ENCODE data around the gene DDAH2.
A peak's percentile ranks its signal among the peaks of the same experiment; 100 is the strongest.

DDAH2 gene

GRCh38 chr6:31761343-31761742 lies 32.2 kb upstream of the DDAH2 start:
- no peak for DNase-seq (ENCODE audit: low spot score)

- DNase-seq (ENCODE audit: low spot score), result no peak
Measured at GRCh38 chr6:31760790-31761189, 31.7 kb upstream of the DDAH2 start.

- no peak for DNase-seq (ENCODE audit: low spot score)
Measured at GRCh38 chr6:31758281-31758680, 29.2 kb upstream of the DDAH2 start.

DNA sequence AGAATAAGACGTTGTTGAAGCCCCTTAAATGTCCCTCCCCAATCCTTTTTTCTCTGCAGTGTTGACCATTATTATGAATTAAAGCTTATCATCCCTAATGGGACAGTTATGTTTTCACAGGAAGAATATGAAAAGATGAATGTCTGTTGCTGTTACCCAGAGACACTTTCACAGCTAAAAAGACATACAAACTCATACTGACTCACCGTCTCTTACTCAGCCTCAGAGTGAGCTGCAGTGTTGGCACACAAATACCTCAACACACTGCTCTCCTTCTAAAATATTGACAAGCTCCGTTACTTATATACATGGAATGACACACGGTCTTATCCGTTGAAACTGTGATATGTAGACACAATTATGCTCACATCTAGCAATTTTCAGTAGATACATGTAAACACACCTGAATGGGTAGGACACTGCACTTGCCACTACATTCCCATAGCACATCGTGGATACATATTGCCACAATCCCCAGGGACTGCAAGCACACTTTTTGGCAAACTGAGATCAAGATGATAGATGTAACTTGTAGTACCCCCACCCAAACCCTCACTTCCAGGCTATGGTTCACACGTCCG lies 23.7 kb upstream of the DDAH2 start:
- no peak for DNase-seq (ENCODE audit: low spot score)

- DNase-seq (ENCODE audit: low spot score), result no peak
Measured at GRCh38 chr6:31750411-31751022, 21.4 kb upstream of the DDAH2 start.

GRCh38 chr6:31749301-31750036 lies 20.4 kb upstream of the DDAH2 start:
- no peak for DNase-seq (ENCODE audit: low spot score)

- DNase-seq (ENCODE audit: low spot score), result no peak
Measured at GRCh38 chr6:31744422-31744821, 15.3 kb upstream of the DDAH2 start.

DNA sequence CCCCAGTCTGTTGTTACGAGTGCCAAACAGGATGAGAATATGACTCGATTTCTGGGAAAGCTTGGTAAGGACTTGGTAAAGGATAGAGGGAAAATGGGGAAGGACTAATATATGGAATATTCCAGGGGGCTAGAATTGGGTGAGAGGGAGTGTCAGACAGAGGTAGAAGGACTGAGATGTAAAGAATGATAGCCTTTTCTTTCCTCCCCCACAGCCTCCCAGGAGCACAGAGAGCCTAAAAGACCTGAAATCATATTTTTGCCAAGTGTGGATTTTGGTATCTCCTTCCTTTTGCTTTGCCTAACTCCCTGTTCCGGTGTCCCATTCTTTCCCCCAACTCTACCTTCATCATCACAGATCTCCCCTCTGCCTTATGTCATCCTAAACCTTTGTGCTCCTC lies 13.8 kb upstream of the DDAH2 start:
- no peak for DNase-seq (ENCODE audit: low spot score)

- no peak for DNase-seq (ENCODE audit: low spot score)
Measured at GRCh38 chr6:31741815-31742214, 12.7 kb upstream of the DDAH2 start.

GRCh38 chr6:31740397-31741223 lies 11.5 kb upstream of the DDAH2 start:
- DNase-seq (ENCODE audit: low spot score), result peak; percentile 30

DNA sequence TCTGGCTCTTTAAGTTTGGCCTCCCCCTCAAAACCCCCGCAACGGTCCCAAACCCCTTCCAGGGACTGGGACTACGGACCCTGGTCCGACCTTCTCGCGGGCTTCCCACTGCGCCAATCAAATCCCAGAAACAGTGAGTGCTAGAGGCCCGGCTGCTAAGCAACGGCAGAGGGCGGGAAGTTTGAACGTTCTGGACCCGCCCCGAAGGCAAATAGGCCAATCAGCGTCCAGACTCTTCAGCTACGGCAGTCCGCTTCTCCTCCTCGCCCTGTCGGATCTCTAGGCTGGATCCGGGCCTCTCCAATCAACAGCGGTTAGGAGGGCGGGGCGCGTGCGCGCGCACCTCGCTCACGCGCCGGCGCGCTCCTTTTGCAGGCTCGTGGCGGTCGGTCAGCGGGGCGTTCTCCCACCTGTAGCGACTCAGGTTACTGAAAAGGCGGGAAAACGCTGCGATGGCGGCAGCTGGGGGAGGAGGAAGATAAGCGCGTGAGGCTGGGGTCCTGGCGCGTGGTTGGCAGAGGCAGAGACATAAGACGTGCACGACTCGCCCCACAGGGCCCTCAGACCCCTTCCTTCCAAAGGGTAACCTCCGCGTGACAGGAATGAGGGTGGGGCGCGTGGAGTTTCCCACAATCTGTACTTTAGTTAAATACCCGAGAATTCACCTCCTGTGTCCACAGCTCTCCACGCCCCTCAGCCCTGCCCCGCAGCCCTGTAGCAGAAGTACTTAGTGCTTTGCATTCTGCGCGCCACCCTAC lies 10.7 kb upstream of the DDAH2 start, which contains the start of gene MSH5:
Gene MSH5 (plus strand): TSS at position 367 of the 758 bp plus-strand sequence. CDS start 462 bp downstream, outside the sequence.
- DNase-seq (ENCODE audit: low spot score), result peak; percentile 97

DNA sequence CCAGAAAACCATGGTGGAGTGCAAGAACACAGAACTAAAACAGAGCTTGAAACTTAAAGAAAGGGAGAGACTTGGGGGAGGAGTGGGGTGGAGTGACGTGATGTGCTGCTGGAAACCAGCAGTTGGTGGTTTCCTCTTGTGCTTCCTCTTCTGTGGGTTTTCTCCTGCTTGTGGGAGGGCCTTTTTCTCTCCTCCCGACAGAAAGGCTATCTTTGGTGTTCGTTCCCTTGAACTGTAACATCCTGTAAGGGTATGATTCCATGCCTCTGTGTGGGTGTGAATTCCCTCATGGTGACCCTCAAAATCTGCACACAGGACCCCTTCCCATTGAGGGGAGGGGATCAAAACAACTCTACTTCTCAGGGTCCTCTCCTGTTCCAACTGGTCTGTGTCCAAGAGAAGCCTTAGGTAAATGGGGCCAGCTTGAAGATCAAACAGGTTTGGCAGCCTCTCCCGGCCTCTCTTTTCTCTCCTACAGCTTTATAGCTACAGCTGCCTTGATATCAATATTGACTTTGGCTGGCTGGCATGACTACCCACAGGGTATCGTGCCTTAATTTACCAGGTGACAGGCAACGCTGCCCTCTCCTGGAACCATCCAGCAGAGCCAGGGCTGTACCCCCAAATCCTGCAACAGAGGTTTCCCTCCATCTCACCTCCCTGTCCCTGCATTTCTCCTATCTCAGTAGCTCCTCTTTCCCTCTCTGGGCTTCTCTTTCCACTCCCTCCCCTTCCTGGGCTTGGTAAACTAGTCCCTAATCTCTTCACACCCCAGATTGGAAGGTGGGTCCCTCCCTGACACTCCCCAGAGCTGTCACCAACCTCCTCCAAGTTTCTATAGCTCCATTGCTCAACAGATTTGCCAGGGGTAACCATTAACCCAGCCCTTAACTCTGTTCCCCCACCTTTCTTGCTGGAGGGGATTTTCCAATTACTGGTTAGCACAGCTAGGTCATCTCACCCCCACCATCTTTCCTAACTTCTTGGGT lies 9.2 kb upstream of the DDAH2 start:
- peak; percentile 71 for DNase-seq (ENCODE audit: low spot score)

DNA sequence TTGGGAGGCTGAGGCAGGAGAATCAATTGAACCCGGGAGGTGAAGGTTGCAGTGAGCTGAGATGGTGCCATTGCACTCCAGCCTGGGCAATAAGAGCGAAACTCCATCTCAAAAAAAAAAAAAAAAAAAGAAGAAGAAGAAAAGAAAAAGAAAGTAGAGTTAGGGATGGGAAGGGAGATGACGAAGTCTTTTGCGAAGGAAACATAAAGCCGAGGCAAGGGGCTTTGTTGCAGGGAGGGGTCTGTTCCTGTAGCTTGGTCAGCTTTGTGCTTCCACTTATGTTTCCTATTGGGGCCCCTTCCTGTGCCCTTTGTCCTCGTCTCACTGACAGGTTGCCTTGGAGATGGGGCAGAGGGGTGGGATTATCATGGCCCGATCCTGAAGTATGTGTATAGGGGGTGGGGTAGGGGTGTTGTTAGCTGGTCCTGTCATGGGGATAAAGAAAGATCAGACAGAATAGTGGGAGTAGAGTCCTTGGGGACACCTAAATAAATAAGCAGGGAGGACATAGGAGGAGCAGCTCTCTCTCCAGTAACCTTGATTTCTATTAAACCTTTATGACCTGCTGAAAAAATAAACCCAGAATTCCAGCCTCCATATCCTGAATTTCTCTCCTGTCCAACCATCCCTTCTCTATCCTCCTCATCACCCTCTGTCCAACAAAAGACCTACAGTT lies 8.4 kb upstream of the DDAH2 start:
- DNase-seq (ENCODE audit: low spot score), result no peak

DNA sequence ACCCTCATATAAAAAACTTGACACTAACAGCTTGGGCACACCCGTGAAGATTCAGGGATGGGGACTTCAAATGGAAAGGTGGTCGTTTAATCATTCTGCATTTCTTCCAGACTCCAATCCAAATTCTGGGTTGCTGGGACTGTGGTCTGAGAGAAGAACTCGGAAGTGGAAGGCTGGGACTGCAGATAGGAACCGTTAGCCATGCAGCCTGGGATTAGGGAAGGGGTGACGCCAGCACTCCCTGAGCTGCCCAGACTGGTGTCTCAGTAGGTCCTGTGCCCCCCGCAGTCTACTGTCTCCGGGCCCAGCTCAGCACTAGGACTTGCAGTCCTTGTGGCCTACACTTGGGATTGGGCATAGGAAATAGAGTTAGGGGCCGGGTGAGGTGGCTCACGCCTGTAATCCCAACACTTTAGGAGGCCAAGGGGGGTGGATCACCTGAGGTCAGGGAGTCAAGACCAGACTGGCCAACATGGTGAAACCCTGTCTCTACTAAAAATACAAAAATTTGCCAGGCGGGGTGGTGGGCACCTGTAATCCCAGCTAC lies 7.7 kb upstream of the DDAH2 start:
- no peak for DNase-seq (ENCODE audit: low spot score)

DNA sequence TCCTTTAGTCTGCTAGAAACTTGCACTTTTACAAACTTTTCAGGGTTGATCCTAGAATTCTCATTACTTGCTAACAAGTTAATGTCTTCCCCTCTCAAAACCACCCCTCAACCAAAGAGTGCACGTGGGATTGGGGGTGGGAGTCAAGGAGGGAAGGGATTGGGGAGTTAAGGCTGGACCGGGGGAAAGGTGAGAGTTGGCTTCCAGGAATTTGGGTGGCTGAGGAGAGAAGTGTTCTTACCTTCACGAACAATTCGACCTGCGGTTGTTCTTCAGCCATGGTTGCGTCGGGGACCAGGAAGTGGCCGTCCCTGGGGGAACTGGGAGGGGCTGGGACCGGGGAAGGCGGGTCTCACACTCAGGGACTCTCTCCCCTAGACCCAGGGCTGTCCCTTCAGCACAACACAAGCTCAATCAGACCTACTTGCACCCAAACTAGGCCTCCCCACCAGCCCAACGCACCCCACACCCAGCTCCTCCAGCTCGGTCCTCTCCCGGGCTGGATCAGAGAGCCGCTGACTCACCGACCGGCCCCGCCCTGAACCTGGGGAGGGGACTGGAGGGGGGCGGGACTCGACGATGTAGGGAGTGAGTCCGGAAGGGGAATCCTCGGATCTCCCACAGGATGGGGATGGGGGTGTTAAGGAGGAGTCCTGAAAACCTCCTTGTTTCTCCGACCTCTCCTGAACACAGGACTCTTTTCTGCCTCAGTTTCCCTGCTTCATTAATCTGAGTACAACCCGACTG lies 7.1 kb upstream of the DDAH2 start, which contains the start of gene CLIC1:
Gene CLIC1 (minus strand): TSS at position 510 of the 747 bp plus-strand sequence. CDS start 230 bp downstream, at position 280.
- peak; percentile 75 for DNase-seq (ENCODE audit: low spot score)

DNA sequence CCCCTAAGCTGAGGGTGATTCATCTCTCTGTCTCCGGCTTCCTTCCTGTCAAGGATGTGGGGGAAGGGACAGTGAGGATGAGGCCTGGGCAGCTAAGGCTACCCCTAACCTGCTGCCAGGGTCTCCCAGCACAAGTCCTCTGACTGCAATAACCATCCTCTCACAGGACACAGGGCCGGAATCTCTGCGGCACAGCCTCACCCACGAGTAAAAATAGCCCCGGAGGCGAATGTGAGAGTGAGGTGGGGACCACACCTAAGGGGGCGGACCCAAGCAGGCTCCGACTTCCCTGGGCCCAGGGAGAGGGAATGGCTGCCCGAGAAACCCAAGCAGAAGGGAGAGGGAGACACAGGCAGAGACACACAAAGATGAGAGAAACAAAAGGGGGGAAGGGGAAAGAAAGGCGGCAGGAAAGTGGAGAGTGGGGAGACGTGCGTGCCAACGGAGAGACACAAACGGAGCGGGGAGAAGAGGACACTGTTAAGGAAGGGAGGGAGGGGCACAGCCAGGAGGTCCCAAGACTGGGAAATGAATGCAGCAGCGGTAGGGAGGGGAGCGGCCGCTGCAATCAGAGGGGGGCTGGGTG lies 5.8 kb upstream of the DDAH2 start:
- DNase-seq (ENCODE audit: low spot score), result peak; percentile 80

DNA sequence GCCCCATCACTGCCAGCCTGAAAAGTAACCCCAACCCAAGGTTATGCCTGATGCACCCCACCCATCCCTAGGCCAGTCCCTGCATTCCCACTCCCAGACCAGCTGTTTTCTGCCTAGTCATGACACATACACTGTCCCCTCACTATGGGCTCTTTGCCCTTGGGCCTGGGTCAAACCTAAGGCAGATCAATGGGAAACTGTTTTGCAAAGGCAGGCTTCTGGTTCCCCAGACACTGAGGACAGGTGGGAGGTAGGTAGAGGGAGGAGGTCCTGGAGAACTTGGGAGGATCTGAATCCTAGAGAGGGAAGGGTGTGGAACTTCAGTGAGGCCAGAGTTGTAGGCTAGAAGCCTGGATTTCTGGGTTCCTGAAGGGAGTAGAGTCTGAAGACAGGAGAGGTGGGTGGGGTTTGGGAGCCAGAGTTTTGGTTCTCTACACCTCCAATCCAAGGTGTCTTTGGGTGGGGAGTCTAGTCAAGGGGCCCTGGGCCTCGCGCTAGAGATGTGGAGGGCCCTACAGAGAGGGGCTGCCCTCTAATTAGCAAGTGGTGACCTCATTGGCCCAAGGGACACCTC lies 5.2 kb upstream of the DDAH2 start:
- no peak for DNase-seq (ENCODE audit: low spot score)

DNA sequence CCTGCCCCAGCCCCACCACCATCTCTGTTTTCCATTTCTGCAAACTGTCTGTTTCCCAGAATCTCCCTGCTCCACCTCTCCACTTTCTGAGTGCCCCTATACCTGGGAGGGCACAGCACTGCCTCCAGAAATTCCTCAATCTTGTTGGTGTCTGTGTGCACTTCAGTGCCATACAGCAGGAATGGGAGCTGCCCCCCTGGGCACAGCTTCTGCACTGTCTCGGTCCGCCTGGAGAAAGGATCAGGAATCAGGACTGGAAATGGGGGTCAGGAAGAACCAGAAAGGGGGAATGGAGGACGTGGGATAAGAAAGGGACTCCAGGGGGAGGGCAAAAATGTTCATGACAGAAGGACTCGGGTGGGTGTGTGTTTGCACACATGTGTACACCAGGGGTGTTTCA lies 4.6 kb upstream of the DDAH2 start:
- DNase-seq (ENCODE audit: low spot score), result no peak

Measured in CD4-positive, alpha-beta T cell treated with Interleukin-2 at 100 ng/mL for 4 hours (primary cell).